Prostate gland (tissue), 2 donors: ENCODE data around the gene CTCF. TPM values are rescaled to one million over a fixed set of nuclear protein-coding genes. Genes with fewer than 3 reads are reported as not detected.

Experiments used
- DNase-seq: peaks from one replicate; pipeline ENCODE4 v3.0.0-alpha.2; 2019; ENCODE audit warnings: low spot score
- H3K27ac ChIP-seq, 2 donors: fragments of 200-600 bp; sonication (generic); 2 replicates each; pipeline ENCODE4 v1.5.1; 2017 to 2019
- H3K27me3 ChIP-seq: fragments of 200-600 bp; sonication (generic); replicated peaks from 2 replicates; pipeline ENCODE4 v1.5.1; 2019; ENCODE audit not compliant: insufficient read depth
- H3K36me3 ChIP-seq, 2 donors: fragments of 200-600 bp; sonication (generic); 1 replicate in 1 of 2; 2 replicates in 1 of 2; pipeline versions ENCODE4 v1.5.1 to v1.8.1; 2017 to 2019
- H3K4me1 ChIP-seq: fragments of 200-600 bp; sonication (generic); replicated peaks from 2 replicates; pipeline ENCODE4 v1.5.1; 2019
- H3K4me3 ChIP-seq, 2 donors: fragments of 200-600 bp; sonication (generic); 2 replicates each; pipeline ENCODE4 v1.5.1; 2017 to 2019
- H3K9me3 ChIP-seq: fragments of 200-600 bp; sonication (generic); 2 replicates; pipeline ENCODE4 v1.5.1; 2017
- CTCF ChIP-seq, 4 experiments: fragments of 200-600 bp in 2 of 4; fragments of 450-650 bp in 2 of 4; sonication (generic) in 2 of 4; IDR thresholded peaks; 1 replicate in 3 of 4; 2 replicates in 1 of 4; pipeline ENCODE4 v1.5.1; 2016 to 2019; ENCODE audit warnings: antibody characterized with exemption in 4 of 4, mild to moderate bottlenecking in 2 of 4, moderate library complexity in 2 of 4
- POLR2A ChIP-seq: fragments of 450-650 bp; IDR thresholded peaks from one replicate; pipeline ENCODE4 v1.6.1; 2016; ENCODE audit warnings: antibody characterized with exemption, mild to moderate bottlenecking
- POLR2AphosphoS5 ChIP-seq: sonication (generic); formaldehyde crosslinking; IDR thresholded peaks from one replicate; pipeline ENCODE4 v1.6.1; 2017; ENCODE audit warnings: antibody characterized with exemption
- WGBS: methylation state at CpG from one replicate; pipeline ENCODE4 v1.1.5; 2018; 5-methylcytosine and 5-hydroxymethylcytosine counted together
- intact Hi-C: fragments of 100-400 bp; cut with DNase I; formaldehyde crosslinking; loops from one replicate; pipeline ENCODE4 v1.14.2; 2022
- total RNA-seq, 2 donors: library from RNA; depleted of rRNA; stranded (reverse); fragments of >200 nt; gene quantifications; one replicate each; pipeline ENCODE4 v1.1.0, GENCODE V29; 2016

CTCF gene
- total RNA-seq, 2 donors from 2014 or later = 39.9 to 48.9 TPM

GRCh38 chr16:67606632-67607031, 44.3 kb downstream of the CTCF start:
- no peak overlapping the region for H3K4me3 ChIP-seq
- H3K27me3 ChIP-seq = no peaks in the 10 kb centered on the region
- 89% methylated on average over 6 of the region's 6 CpGs for WGBS
- H3K36me3 ChIP-seq = no peaks in the 10 kb centered on the region
- H3K4me1 ChIP-seq = no peaks in the 10 kb centered on the region
- intact Hi-C loops = no loop called here
- TF ChIP-seq CTCF (IDR thresholded peaks at IDR 0.05) (no peak), POLR2A (no peak), POLR2AphosphoS5 (no peak)
- H3K27ac ChIP-seq = no peak overlapping the region
- DNase-seq = no peak
- no peaks in the 10 kb centered on the region for H3K9me3 ChIP-seq

GRCh38 chr16:67608364-67608763, 46.0 kb downstream of the CTCF start:
- H3K27ac ChIP-seq = no peak overlapping the region
- H3K36me3 ChIP-seq = no peaks in the 10 kb centered on the region
- intact Hi-C loops = no loop called here
- WGBS = 86% methylated on average over 3 of the region's 3 CpGs
- no peaks in the 10 kb centered on the region for H3K27me3 ChIP-seq
- DNase-seq = no peak
- H3K4me1 ChIP-seq = no peaks in the 10 kb centered on the region
- no peak overlapping the region for H3K4me3 ChIP-seq
- H3K9me3 ChIP-seq = no peaks in the 10 kb centered on the region
- TF ChIP-seq POLR2A (no peak), POLR2AphosphoS5 (no peak), CTCF (IDR thresholded peaks at IDR 0.05) (no peak)

GRCh38 chr16:67613808-67614207, 51.5 kb downstream of the CTCF start:
- no peaks in the 10 kb centered on the region for H3K9me3 ChIP-seq
- H3K27ac ChIP-seq = no peak overlapping the region
- 90% methylated on average over 10 of the region's 10 CpGs for WGBS
- TF ChIP-seq CTCF (IDR thresholded peaks at IDR 0.05) = no peak
- TF ChIP-seq POLR2AphosphoS5 = no peak
- TF ChIP-seq POLR2A = no peak
- H3K36me3 ChIP-seq = no peaks in the 10 kb centered on the region
- H3K4me3 ChIP-seq = no peak overlapping the region
- intact Hi-C loops = no loop called here
- no peak for DNase-seq
- no peaks in the 10 kb centered on the region for H3K27me3 ChIP-seq
- no peaks in the 10 kb centered on the region for H3K4me1 ChIP-seq

GRCh38 chr16:67628216-67628615, 65.9 kb downstream of the CTCF start:
- Histone ChIP-seq H3K27ac (no peak overlapping the region), H3K9me3 (no peaks in the 10 kb centered on the region), H3K4me1 (peaks cover 3% of the 10 kb centered on the region), H3K36me3 (peaks cover 0 to 17% of the 10 kb centered on the region in 2 donors), H3K27me3 (no peaks in the 10 kb centered on the region), H3K4me3 (no peak overlapping the region)
- 93% methylated on average over 14 of the region's 14 CpGs for WGBS
- intact Hi-C loops = no loop called here
- TF ChIP-seq CTCF (IDR thresholded peaks at IDR 0.05) = no peak
- no peak for DNase-seq

- 25% methylated on average over 7 of the region's 7 CpGs for WGBS
- Histone ChIP-seq H3K9me3 (no peaks in the 10 kb centered on the region), H3K4me1 (peaks cover 3% of the 10 kb centered on the region), H3K36me3 (peaks cover 0 to 11% of the 10 kb centered on the region in 2 donors), H3K27ac (no peak overlapping the region), H3K4me3 (no peak overlapping the region), H3K27me3 (no peaks in the 10 kb centered on the region)
- no peak for TF ChIP-seq CTCF (IDR thresholded peaks at IDR 0.05)
- no peak for DNase-seq
- intact Hi-C loops = no loop called here
Measured at GRCh38 chr16:67632415-67633172, 70.3 kb downstream of the CTCF start.
